Hepatocyte (in vitro differentiated cells): Measurements from ENCODE around the gene SLC38A5.

ENCODE experiments used
- EZH2 ChIP-seq: fragments of 200-600 bp; sonication (generic); IDR thresholded peaks from 2 replicates; pipeline ENCODE4 v1.6.1; 2016; ENCODE audit warnings: antibody characterized with exemption, mild to moderate bottlenecking, borderline replicate concordance
- EZH2phosphoT487 ChIP-seq: fragments of 200-600 bp; sonication (generic); IDR thresholded peaks from one replicate; pipeline ENCODE4 v1.6.1; 2018; ENCODE audit warnings: antibody characterized with exemption, mild to moderate bottlenecking, low read depth, moderate library complexity; ENCODE audit not compliant: unreplicated experiment, severe bottlenecking
- TF ChIP-seq, protein P1 (sequence below): fragments of 200-600 bp; sonication (generic); IDR thresholded peaks from 2 replicates; pipeline ENCODE4 v1.5.1; 2016; ENCODE audit warnings: antibody characterized with exemption, mild to moderate bottlenecking; ENCODE audit not compliant: poor library complexity

DNA sequence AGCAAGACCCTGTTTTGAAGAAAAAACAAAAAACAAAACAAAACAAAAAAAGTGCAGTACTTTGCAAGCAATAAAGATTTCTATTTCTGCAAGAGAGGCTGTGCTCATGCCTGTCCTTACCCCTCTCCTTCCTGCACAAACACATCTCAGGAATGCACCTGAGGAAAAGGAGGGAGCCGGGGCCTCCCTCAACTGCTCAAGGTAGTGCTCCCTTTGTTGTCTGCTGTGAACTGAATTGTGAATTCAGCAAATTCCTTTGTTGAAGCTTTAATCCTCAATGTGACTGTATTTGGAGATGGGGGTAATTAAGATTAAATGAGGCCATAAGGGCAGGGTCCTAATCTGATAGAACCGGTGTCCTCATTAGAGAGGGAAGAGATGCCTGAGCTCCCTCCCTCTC is 19.8 kb upstream of the SLC38A5 start:
- TF ChIP-seq, protein P1, sequence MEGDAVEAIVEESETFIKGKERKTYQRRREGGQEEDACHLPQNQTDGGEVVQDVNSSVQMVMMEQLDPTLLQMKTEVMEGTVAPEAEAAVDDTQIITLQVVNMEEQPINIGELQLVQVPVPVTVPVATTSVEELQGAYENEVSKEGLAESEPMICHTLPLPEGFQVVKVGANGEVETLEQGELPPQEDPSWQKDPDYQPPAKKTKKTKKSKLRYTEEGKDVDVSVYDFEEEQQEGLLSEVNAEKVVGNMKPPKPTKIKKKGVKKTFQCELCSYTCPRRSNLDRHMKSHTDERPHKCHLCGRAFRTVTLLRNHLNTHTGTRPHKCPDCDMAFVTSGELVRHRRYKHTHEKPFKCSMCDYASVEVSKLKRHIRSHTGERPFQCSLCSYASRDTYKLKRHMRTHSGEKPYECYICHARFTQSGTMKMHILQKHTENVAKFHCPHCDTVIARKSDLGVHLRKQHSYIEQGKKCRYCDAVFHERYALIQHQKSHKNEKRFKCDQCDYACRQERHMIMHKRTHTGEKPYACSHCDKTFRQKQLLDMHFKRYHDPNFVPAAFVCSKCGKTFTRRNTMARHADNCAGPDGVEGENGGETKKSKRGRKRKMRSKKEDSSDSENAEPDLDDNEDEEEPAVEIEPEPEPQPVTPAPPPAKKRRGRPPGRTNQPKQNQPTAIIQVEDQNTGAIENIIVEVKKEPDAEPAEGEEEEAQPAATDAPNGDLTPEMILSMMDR: no peak
- TF ChIP-seq EZH2 (no peak), EZH2phosphoT487 (no peak)
